CD14-positive monocyte (primary cell): Measurements from ENCODE around the gene METTL2B. TPM values are rescaled to one million over a fixed set of nuclear protein-coding genes. Genes with fewer than 3 reads are reported as not detected.
"Not testable (repeated sequence)": the region's sequence is repeated elsewhere in the genome, so short reads cannot be mapped to it uniquely, and the experiment has no call there.

Source experiments
- DNase-seq, 3 donors: peaks; one replicate each; pipeline ENCODE4 v3.0.0-alpha.2; 2011 to 2022
- H2AFZ ChIP-seq: 2 replicates; pipeline ENCODE4 v1.6.0; 2012; ENCODE audit warnings: mild to moderate bottlenecking, low read depth, low read length, inconsistent platforms; ENCODE audit not compliant: insufficient read depth, poor library complexity, severe bottlenecking
- H3K27ac ChIP-seq, 2 donors: 1 replicate in 1 of 2; 2 replicates in 1 of 2; pipeline ENCODE4 v1.5.1; 2012 to 2013; ENCODE audit warnings: low read length in 2 of 2, control low read depth in 1 of 2, inconsistent platforms in 1 of 2, low read depth in 1 of 2, mild to moderate bottlenecking in 1 of 2
- H3K27me3 ChIP-seq, 2 donors: one replicate each; pipeline versions ENCODE4 v1.6.0 to v1.6.1; 2011 to 2013; ENCODE audit warnings: low read length in 2 of 2; ENCODE audit not compliant: control insufficient read depth in 2 of 2, insufficient read depth in 2 of 2
- H3K36me3 ChIP-seq, 2 donors: replicated peaks in 1 of 2; 1 replicate in 1 of 2; 2 replicates in 1 of 2; pipeline versions ENCODE4 v1.5.1 to v1.6.1; 2012 to 2013; ENCODE audit warnings: low read length in 2 of 2, control low read depth in 1 of 2, inconsistent platforms in 1 of 2, mild to moderate bottlenecking in 1 of 2; ENCODE audit not compliant: insufficient read depth in 2 of 2, control insufficient read depth in 1 of 2
- H3K4me1 ChIP-seq, 2 donors: 1 replicate in 1 of 2; 2 replicates in 1 of 2; pipeline versions ENCODE4 v1.5.1 to v1.6.1; 2012 to 2013; ENCODE audit warnings: low read length in 2 of 2, control low read depth in 1 of 2, inconsistent platforms in 1 of 2, mild to moderate bottlenecking in 1 of 2, moderate library complexity in 1 of 2; ENCODE audit not compliant: insufficient read depth in 2 of 2, control insufficient read depth in 1 of 2
- H3K4me2 ChIP-seq: replicated peaks from 2 replicates; pipeline ENCODE3; 2012; ENCODE audit warnings: low read length, moderate library complexity, mild to moderate bottlenecking; ENCODE audit not compliant: poor library complexity, severe bottlenecking; ENCODE audit errors: extremely low read depth
- H3K4me3 ChIP-seq, 3 experiments: fragments of 200-600 bp in 1 of 3; sonication (generic) in 1 of 3; replicated peaks in 1 of 3; 1 replicate in 2 of 3; 2 replicates in 1 of 3; pipeline ENCODE4 v1.5.1; 2011 to 2013; ENCODE audit warnings: low read length in 3 of 3, mild to moderate bottlenecking in 3 of 3, control low read depth in 2 of 3, low read depth in 2 of 3, inconsistent platforms in 1 of 3, moderate library complexity in 1 of 3
- H3K79me2 ChIP-seq: 2 replicates; pipeline ENCODE4 v1.6.0; 2012; ENCODE audit warnings: mild to moderate bottlenecking, control low read depth, inconsistent platforms, low read length, moderate library complexity; ENCODE audit not compliant: insufficient read depth
- H3K9ac ChIP-seq: 2 replicates; pipeline ENCODE4 v1.6.0; 2017; ENCODE audit warnings: low read length, mild to moderate bottlenecking; ENCODE audit not compliant: insufficient read depth, poor library complexity, severe bottlenecking
- H3K9me3 ChIP-seq, 2 donors: replicated peaks in 1 of 2; 1 replicate in 1 of 2; 2 replicates in 1 of 2; pipeline versions ENCODE4 v1.5.1 to v1.6.1; 2012 to 2013; ENCODE audit warnings: low read length in 2 of 2, control low read depth in 1 of 2; ENCODE audit not compliant: control insufficient read depth in 1 of 2, insufficient read depth in 1 of 2
- H4K20me1 ChIP-seq: 2 replicates; pipeline ENCODE4 v1.6.0; 2012; ENCODE audit warnings: mild to moderate bottlenecking, low read length, control low read depth, moderate library complexity; ENCODE audit not compliant: insufficient read depth
- H3K27ac Mint-ChIP-seq, 7 donors: one replicate each; pipeline ENCODE4 v1.8.0; 2020; ENCODE audit warnings: mild to moderate bottlenecking in 7 of 7, mixed read lengths in 7 of 7, moderate library complexity in 6 of 7, inconsistent platforms in 2 of 7
- H3K27me3 Mint-ChIP-seq, 3 donors: one replicate each; pipeline ENCODE4 v1.8.0; 2021 to 2022; ENCODE audit warnings: low read depth in 3 of 3, mild to moderate bottlenecking in 3 of 3, mixed read lengths in 3 of 3, moderate library complexity in 3 of 3, inconsistent platforms in 1 of 3
- H3K36me3 Mint-ChIP-seq, 2 donors: one replicate each; pipeline ENCODE4 v1.8.0; 2020; ENCODE audit warnings: mixed read lengths in 2 of 2, inconsistent platforms in 1 of 2, mild to moderate bottlenecking in 1 of 2
- H3K4me1 Mint-ChIP-seq: one replicate; pipeline ENCODE4 v1.8.0; 2020; ENCODE audit warnings: mild to moderate bottlenecking, mixed read lengths
- H3K4me3 Mint-ChIP-seq, 2 donors: one replicate each; pipeline ENCODE4 v1.8.0; 2020; ENCODE audit warnings: mild to moderate bottlenecking in 2 of 2, mixed read lengths in 2 of 2, moderate library complexity in 1 of 2
- H3K9me3 Mint-ChIP-seq, 7 donors: one replicate each; pipeline ENCODE4 v1.8.0; 2020 to 2022; ENCODE audit warnings: mixed read lengths in 7 of 7, mild to moderate bottlenecking in 6 of 7, moderate library complexity in 6 of 7, inconsistent platforms in 2 of 7
- WGBS: methylation state at CpG from one replicate; pipeline ENCODE4 v1.1.5; 2013; ENCODE audit warnings: missing lambda C conversion rate; ENCODE audit not compliant: insufficient coverage; 5-methylcytosine and 5-hydroxymethylcytosine counted together
- intact Hi-C, 2 donors: fragments of 100-400 bp; cut with micrococcal nuclease; formaldehyde crosslinking; loops; one replicate each; pipeline versions ENCODE4 v1.15.0 to v1.15.1; 2023
- polyA plus RNA-seq, 3 donors: library from polyadenylated mRNA; depleted of rRNA in 1 of 3; unstranded in 2 of 3; stranded (reverse) in 1 of 3; fragments of 300-500 nt in 2 of 3; fragments of >200 nt in 1 of 3; fragmentation: Illumina TruSeq in 2 of 3; gene quantifications; 1 replicate in 2 of 3; 2 replicates in 1 of 3; pipeline ENCODE4 v1.2.3, GENCODE V29; 2012 to 2021

Gene METTL2B
- polyA plus RNA-seq, 3 donors: 7.5 to 11.1 (median 10.1) TPM

DNA sequence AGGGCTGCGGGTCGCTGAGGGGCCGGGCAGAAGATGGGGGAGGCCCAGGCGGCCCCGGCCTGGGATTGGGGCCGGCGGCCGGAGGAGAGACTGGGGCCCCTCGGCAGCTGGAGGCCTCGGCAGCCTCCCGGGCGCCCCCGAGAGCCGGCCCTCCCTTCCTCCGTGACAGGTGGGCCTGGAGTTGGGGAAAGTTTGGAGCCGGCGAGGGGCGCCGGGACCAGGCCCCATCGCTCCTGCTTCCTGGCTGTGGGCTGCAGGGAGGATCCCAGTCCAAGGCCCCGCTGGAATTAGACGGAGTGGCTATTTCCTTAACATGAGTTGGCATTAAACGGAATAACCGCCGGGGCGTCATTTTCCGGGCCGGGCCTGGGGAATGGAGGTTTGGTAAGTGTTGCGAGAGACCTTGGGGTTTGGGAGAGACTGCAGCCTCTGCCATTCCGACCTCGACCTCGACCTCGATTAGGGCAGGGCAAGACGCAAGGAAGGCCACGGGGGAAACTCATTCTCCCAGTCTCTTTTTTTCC is 55.5 kb downstream of the METTL2B start:
- H3K27ac ChIP-seq: peak overlapping the region; percentile 75 to 89
- Mint-ChIP-seq H3K27ac (peak overlapping the region; percentile 88 to 96 (median 94)), H3K4me3 (peak overlapping the region; percentile 86 to 93), H3K4me1 (peaks cover 26% of the 10 kb centered on the region), H3K36me3 (peaks cover 24 to 39% of the 10 kb centered on the region in 2 donors)
- H2AFZ ChIP-seq: peak overlapping the region; percentile 56
- H3K4me3 ChIP-seq: peak overlapping the region; percentile 52 to 78 (median 65)
- intact Hi-C loops: loop anchor here in 1 of 2 donors (10.0 kb wide), 1 partner anchor 57 kb away; the partner anchor contains the start of gene METTL2B
- peaks cover 23 to 24% of the 10 kb centered on the region in 2 donors for H3K4me1 ChIP-seq
- peaks cover 36% of the 10 kb centered on the region for H4K20me1 ChIP-seq
- peak; percentile 43 to 62 (median 60) for DNase-seq
- WGBS: 1% methylated on average over 18 of the region's 35 CpGs
- not testable (repeated sequence) for H3K27me3 Mint-ChIP-seq, H3K9me3 Mint-ChIP-seq, H3K36me3 ChIP-seq, H3K9me3 ChIP-seq, H3K27me3 ChIP-seq
- peak overlapping the region; percentile 87 for H3K9ac ChIP-seq
- peaks cover 72% of the 10 kb centered on the region for H3K79me2 ChIP-seq
- peak overlapping the region; percentile 72 for H3K4me2 ChIP-seq

DNA sequence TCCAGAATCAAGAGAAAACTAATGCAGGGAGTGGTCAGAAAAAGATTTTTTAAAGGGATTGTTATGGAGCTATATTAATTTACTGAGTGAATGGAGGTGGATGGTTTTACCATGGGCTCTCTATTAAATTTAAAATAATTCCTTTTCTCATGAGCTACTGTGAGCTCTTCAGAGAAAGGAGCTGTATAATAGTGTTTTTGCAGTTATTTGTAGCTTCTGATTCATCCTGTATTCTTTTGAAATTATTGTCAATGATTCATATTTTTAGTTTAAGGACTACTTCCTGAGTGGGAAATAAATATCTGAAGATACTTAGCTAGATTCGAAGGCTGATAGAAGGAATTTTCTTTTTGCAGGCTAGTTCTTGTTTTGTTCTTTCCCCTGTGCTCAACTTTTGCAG is 56.4 kb downstream of the METTL2B start:
- H3K9me3 Mint-ChIP-seq, H2AFZ ChIP-seq, H3K27me3 ChIP-seq, H3K27me3 Mint-ChIP-seq, H3K9me3 ChIP-seq, H3K36me3 ChIP-seq: not testable (repeated sequence)
- peak in 2 of 3 donors; percentile 10 for DNase-seq
- WGBS: no CpG with 5 or more reads among the region's 1 CpG
- Mint-ChIP-seq H3K36me3 (peaks cover 25 to 42% of the 10 kb centered on the region in 2 donors), H3K4me1 (peaks cover 26% of the 10 kb centered on the region), H3K4me3 (peak overlapping the region; percentile 14 to 93), H3K27ac (peak overlapping the region; percentile 54 to 96 (median 94))
- H3K4me3 ChIP-seq: peak overlapping the region; percentile 22 to 78 (median 65)
- H3K79me2 ChIP-seq: peaks cover 80% of the 10 kb centered on the region
- peaks cover 23 to 24% of the 10 kb centered on the region in 2 donors for H3K4me1 ChIP-seq
- H4K20me1 ChIP-seq: peaks cover 45% of the 10 kb centered on the region
- peak overlapping the region in 1 of 2 donors; percentile 75 for H3K27ac ChIP-seq
- H3K4me2 ChIP-seq: peak overlapping the region; percentile 72
- intact Hi-C loops: loop anchor here in 1 of 2 donors (10.0 kb wide), 1 partner anchor 58 kb away; the partner anchor contains the start of gene METTL2B
- H3K9ac ChIP-seq: peak overlapping the region; percentile 87
